Sigmoid colon (tissue), 7 donors: ENCODE measurements around the gene RNF13. TPM values are rescaled to one million over a fixed set of nuclear protein-coding genes. Genes with fewer than 3 reads are reported as not detected.
A peak's percentile ranks its signal among the peaks of the same experiment; 100 is the strongest.

Source experiments
- DNase-seq: peaks from one replicate; pipeline ENCODE4 v3.0.0-alpha.2; 2019
- H3K27ac ChIP-seq, 4 donors: fragments of 200-600 bp; sonication (generic); one replicate each; pipeline ENCODE4 v1.5.1; 2016 to 2019; ENCODE audit warnings: mild to moderate bottlenecking in 1 of 4
- H3K27me3 ChIP-seq, 3 donors: fragments of 200-600 bp; sonication (generic); one replicate each; pipeline ENCODE4 v1.5.1; 2019; ENCODE audit warnings: mild to moderate bottlenecking in 1 of 3
- H3K36me3 ChIP-seq, 4 donors: fragments of 200-600 bp; sonication (generic); one replicate each; pipeline ENCODE4 v1.5.1; 2016 to 2019
- H3K4me1 ChIP-seq, 4 donors: fragments of 200-600 bp; sonication (generic); one replicate each; pipeline ENCODE4 v1.5.1; 2017 to 2019
- H3K4me3 ChIP-seq, 4 donors: fragments of 200-600 bp; sonication (generic); one replicate each; pipeline ENCODE4 v1.5.1; 2017 to 2019; ENCODE audit warnings: mild to moderate bottlenecking in 2 of 4, moderate library complexity in 1 of 4
- H3K9me3 ChIP-seq, 4 donors: fragments of 200-600 bp in 3 of 4; sonication (generic) in 3 of 4; one replicate each; pipeline versions ENCODE4 v1.5.1 to v1.6.1; 2013 to 2019
- CTCF ChIP-seq, 4 experiments: fragments of 450-650 bp in 3 of 4; fragments of 200-600 bp in 1 of 4; IDR thresholded peaks; one replicate each; pipeline ENCODE4 v1.5.1; 2016 to 2019; ENCODE audit warnings: antibody characterized with exemption in 4 of 4, mild to moderate bottlenecking in 3 of 4, moderate library complexity in 2 of 4
- EP300 ChIP-seq, 4 donors: sonication (generic); formaldehyde crosslinking; IDR thresholded peaks; one replicate each; pipeline ENCODE4 v1.6.1; 2017; ENCODE audit warnings: antibody characterized with exemption in 4 of 4
- POLR2A ChIP-seq, 2 donors: fragments of 450-650 bp; IDR thresholded peaks; one replicate each; pipeline ENCODE4 v1.6.1; 2016; ENCODE audit warnings: antibody characterized with exemption in 2 of 2, mild to moderate bottlenecking in 2 of 2, moderate library complexity in 2 of 2
- POLR2AphosphoS5 ChIP-seq, 4 donors: sonication (generic); formaldehyde crosslinking; IDR thresholded peaks; one replicate each; pipeline ENCODE4 v1.6.1; 2017; ENCODE audit warnings: antibody characterized with exemption in 4 of 4
- WGBS, 2 donors: extraction: QIAGEN DNeasy Blood & Tissue Kit; methylation state at CpG; one replicate each; pipeline ENCODE4 v1.1.7; 2013; 5-methylcytosine and 5-hydroxymethylcytosine counted together
- intact Hi-C: fragments of 100-400 bp; cut with DNase I; formaldehyde crosslinking; loops from one replicate; pipeline ENCODE4 v1.15.1; 2023
- polyA plus RNA-seq, 3 donors: library from polyadenylated mRNA; stranded (reverse); fragments of 200-250 nt; gene quantifications; one replicate each; pipeline ENCODE4 v1.2.3, GENCODE V29; 2013
- total RNA-seq, 4 donors: library from RNA; depleted of rRNA; stranded (reverse); fragments of >200 nt; gene quantifications; one replicate each; pipeline ENCODE4 v1.1.0, GENCODE V29; 2016
- donor health status: healthy with polysubstance abuse.
- donor health status: Bipolar disorder and iron deficiency.
- donor health status: healthy.

RNF13 gene
- total and polyA plus RNA-seq, 7 donors: 15.6 to 110 (median 78.3) TPM

- intact Hi-C loops: loop anchor here (5.0 kb wide), 4 partner anchors 60 to 860 kb away; partner anchors contain the start of genes COMMD2 and WWTR1
- Histone ChIP-seq H3K9me3 (no peaks in the 10 kb centered on the region), H3K27ac (peak overlapping the region; percentile 97 to 99 (median 97)), H3K27me3 (no peaks in the 10 kb centered on the region), H3K4me3 (peak overlapping the region; percentile 66 to 75 (median 70)), H3K4me1 (peaks cover 0 to 51% (median 40%) of the 10 kb centered on the region in 4 donors), H3K36me3 (no peaks in the 10 kb centered on the region)
- TF ChIP-seq CTCF (IDR thresholded peaks at IDR 0.05) (no peak), EP300 (IDR thresholded peaks at IDR 0.05) (no peak), POLR2A (IDR thresholded peaks at IDR 0.05) (no peak), POLR2AphosphoS5 (IDR thresholded peaks at IDR 0.05) (no peak)
- WGBS, 2 donors: 6 to 29% methylated on average over 13 of the region's 13 CpGs
- no peak for DNase-seq
Measured at GRCh38 chr3:149812165-149812605, 830 bp upstream of the RNF13 start.

- no peaks in the 10 kb centered on the region for H3K9me3 ChIP-seq
- DNase-seq: peak; percentile 61
- peak overlapping the region; percentile 97 to 99 (median 97) for H3K27ac ChIP-seq
- intact Hi-C loops: loop anchor here (5.0 kb wide), 4 partner anchors 61 to 861 kb away; partner anchors contain the start of genes COMMD2 and WWTR1
- peak overlapping the region; percentile 66 to 75 (median 70) for H3K4me3 ChIP-seq
- no peaks in the 10 kb centered on the region for H3K27me3 ChIP-seq
- H3K36me3 ChIP-seq: no peaks in the 10 kb centered on the region
- TF ChIP-seq POLR2AphosphoS5 (IDR thresholded peaks at IDR 0.05) (no peak), CTCF (IDR thresholded peaks at IDR 0.05) (no peak), POLR2A (IDR thresholded peaks at IDR 0.05) (no peak), EP300 (IDR thresholded peaks at IDR 0.05) (no peak)
- 0% methylated on average over 29 of the region's 29 CpGs for WGBS, 2 donors
- H3K4me1 ChIP-seq: peaks cover 0 to 57% (median 47%) of the 10 kb centered on the region in 4 donors
Measured at GRCh38 chr3:149813367-149814281, 609 bp downstream of the RNF13 start.

GRCh38 chr3:149815321-149815720, 2.3 kb downstream of the RNF13 start:
- Histone ChIP-seq H3K4me1 (peaks cover 0 to 62% (median 52%) of the 10 kb centered on the region in 4 donors), H3K27me3 (no peaks in the 10 kb centered on the region), H3K36me3 (no peaks in the 10 kb centered on the region), H3K4me3 (peak overlapping the region in 2 of 4 donors; percentile 66 to 73), H3K27ac (peak overlapping the region in 3 of 4 donors; percentile 97 to 99 (median 97)), H3K9me3 (no peaks in the 10 kb centered on the region)
- TF ChIP-seq EP300 (IDR thresholded peaks at IDR 0.05): no peak
- TF ChIP-seq CTCF (IDR thresholded peaks at IDR 0.05): no peak
- TF ChIP-seq POLR2AphosphoS5 (IDR thresholded peaks at IDR 0.05): peak in 1 of 4 donors; percentile 17
- TF ChIP-seq POLR2A (IDR thresholded peaks at IDR 0.05): no peak
- WGBS, 2 donors: 57 to 83% methylated on average over 1 of the region's 1 CpG
- intact Hi-C loops: no loop called here
- no peak for DNase-seq

GRCh38 chr3:149815728-149816127, 2.7 kb downstream of the RNF13 start:
- Histone ChIP-seq H3K4me3 (peak overlapping the region in 1 of 4 donors; percentile 9), H3K27me3 (no peaks in the 10 kb centered on the region), H3K36me3 (no peaks in the 10 kb centered on the region), H3K9me3 (no peaks in the 10 kb centered on the region), H3K27ac (peak overlapping the region; percentile 8 to 97 (median 71)), H3K4me1 (peaks cover 0 to 67% (median 54%) of the 10 kb centered on the region in 4 donors)
- TF ChIP-seq CTCF (IDR thresholded peaks at IDR 0.05) (no peak), POLR2AphosphoS5 (IDR thresholded peaks at IDR 0.05) (no peak), POLR2A (IDR thresholded peaks at IDR 0.05) (no peak), EP300 (IDR thresholded peaks at IDR 0.05) (no peak)
- 52 to 78% methylated on average over 3 of the region's 3 CpGs for WGBS, 2 donors
- intact Hi-C loops: no loop called here
- no peak for DNase-seq
